ENCODE results near the gene PPP2R5B. TPM values are rescaled to one million over a fixed set of nuclear protein-coding genes. Genes with fewer than 3 reads are reported as not detected.

The PPP2R5B gene
- total RNA-seq, 2 experiments from 2014 or later, result 20.2 to 21.2 TPM

GRCh38 chr11:64894070-64894811 is 30.2 kb upstream of the PPP2R5B start:
- H3K4me3 Mint-ChIP-seq, result no peak overlapping the region
- POLR2A ChIA-PET, result interaction anchor here (1.0 to 2.3 kb wide), 7 partner anchors 9 to 123 kb away, joined by 3 to 10 read pairs (median 4); partner anchors contain the start of gene CDC42BPG
- CTCF ChIA-PET, result interaction anchor here (0.5 to 29.9 kb wide), 13 partner anchors 9 to 112 kb away, joined by 3 to 1168 read pairs (median 4); partner anchors contain the start of gene CDC42BPG

GRCh38 chr11:64894812-64895452 is 29.6 kb upstream of the PPP2R5B start:
- H3K9me3 Mint-ChIP-seq, result no peaks in the 10 kb centered on the region
- POLR2A ChIA-PET, result interaction anchor here (1.6 to 2.3 kb wide), 2 partner anchors 47 to 50 kb away, joined by 6 to 10 read pairs; partner anchors contain the start of gene CDC42BPG
- H3K36me3 Mint-ChIP-seq (ENCODE audit: low read depth), result peaks cover 4% of the 10 kb centered on the region
- H3K27ac Mint-ChIP-seq, result no peak overlapping the region
- CTCF ChIA-PET, result interaction anchor here (0.5 to 29.9 kb wide), 7 partner anchors 10 to 59 kb away, joined by 3 to 1168 read pairs (median 5); partner anchors contain the start of gene CDC42BPG
- no peaks in the 10 kb centered on the region for H3K27me3 Mint-ChIP-seq
- intact Hi-C loops (cut with micrococcal nuclease), result loop anchor here (2.0 kb wide), 1 partner anchor 48 kb away; no protein-coding TSS in a partner anchor
- peak; percentile 7 for TF ChIP-seq CTCF (IDR thresholded peaks at IDR 0.05)
- no peak for ATAC-seq
- H3K4me3 Mint-ChIP-seq, result no peak overlapping the region
- peaks cover under 1% of the 10 kb centered on the region for H3K4me1 Mint-ChIP-seq (ENCODE audit: low read depth)
- DNase-seq, result no peak

More at GRCh38 chr11:64894070-64894811, 30.2 kb upstream of the PPP2R5B start:
- Mint-ChIP-seq H3K9me3 (no peaks in the 10 kb centered on the region), H3K27ac (no peak overlapping the region), H3K27me3 (no peaks in the 10 kb centered on the region), H3K36me3 (ENCODE audit: low read depth) (peaks cover 4% of the 10 kb centered on the region), H3K4me1 (ENCODE audit: low read depth) (no peaks in the 10 kb centered on the region)
- intact Hi-C loops (cut with micrococcal nuclease), result loop anchor here (2.0 kb wide), 1 partner anchor 47 kb away; no protein-coding TSS in a partner anchor
- peak; percentile 97 for DNase-seq
- TF ChIP-seq CTCF (IDR thresholded peaks at IDR 0.05), result peak; percentile 76
- ATAC-seq, result peak; percentile 99

- POLR2A ChIA-PET, result no interaction called here
- ATAC-seq (no peak), DNase-seq (no peak)
- no peaks in the 10 kb centered on the region for H3K9me3 Mint-ChIP-seq
- H3K27me3 Mint-ChIP-seq, result no peaks in the 10 kb centered on the region
- no peak overlapping the region for H3K27ac Mint-ChIP-seq
- TF ChIP-seq CTCF (IDR thresholded peaks at IDR 0.05), result no peak
- no peak overlapping the region for H3K4me3 Mint-ChIP-seq
- intact Hi-C loops (cut with micrococcal nuclease), result no loop called here
- peaks cover 9% of the 10 kb centered on the region for H3K4me1 Mint-ChIP-seq (ENCODE audit: low read depth)
- CTCF ChIA-PET, result interaction anchor here (1.0 to 29.9 kb wide), 4 partner anchors 9 to 58 kb away, joined by 3 to 1168 read pairs (median 8); partner anchors contain the start of gene CDC42BPG
- H3K36me3 Mint-ChIP-seq (ENCODE audit: low read depth), result peaks cover 8% of the 10 kb centered on the region
These were observed 28.0 kb upstream of the PPP2R5B start for GRCh38 chr11:64896448-64897022.

GRCh38 chr11:64897381-64898075 is 27.0 kb upstream of the PPP2R5B start:
- no peaks in the 10 kb centered on the region for H3K9me3 Mint-ChIP-seq
- H3K27ac Mint-ChIP-seq, result no peak overlapping the region
- no peaks in the 10 kb centered on the region for H3K27me3 Mint-ChIP-seq
- intact Hi-C loops (cut with micrococcal nuclease), result no loop called here
- ChIA-PET CTCF (interaction anchor here (1.3 to 29.9 kb wide), 3 partner anchors 10 to 57 kb away, joined by 3 to 1168 read pairs (median 13); partner anchors contain the start of gene CDC42BPG), POLR2A (no interaction called here)
- peaks cover 10% of the 10 kb centered on the region for H3K36me3 Mint-ChIP-seq (ENCODE audit: low read depth)
- peaks cover 10% of the 10 kb centered on the region for H3K4me1 Mint-ChIP-seq (ENCODE audit: low read depth)
- H3K4me3 Mint-ChIP-seq, result no peak overlapping the region
- no peak for DNase-seq
- TF ChIP-seq CTCF (IDR thresholded peaks at IDR 0.05), result no peak
- no peak for ATAC-seq
